WTC11 (cell line): Measurements from ENCODE around the gene RSPH10B.
"Not testable (repeated sequence)": the region's sequence is repeated elsewhere in the genome, so short reads cannot be mapped to it uniquely, and the experiment has no call there.

Experiments used
- GABPB1 ChIP-seq: sonication (generic); formaldehyde crosslinking; IDR thresholded peaks from 2 replicates; pipeline ENCODE4 v1.8.1; 2023; ENCODE audit warnings: mild to moderate bottlenecking, missing genetic modification reagents
- SMAD3 ChIP-seq: sonication (generic); formaldehyde crosslinking; IDR thresholded peaks from 2 replicates; pipeline ENCODE4 v1.8.0; 2022; ENCODE audit warnings: missing genetic modification reagents, mild to moderate bottlenecking, borderline replicate concordance
- TCF7 ChIP-seq: sonication (generic); formaldehyde crosslinking; IDR thresholded peaks from 2 replicates; pipeline ENCODE4 v1.8.0; 2022; ENCODE audit warnings: mild to moderate bottlenecking, low read depth, missing genetic modification reagents, moderate library complexity
- ZNF121 ChIP-seq: sonication (generic); formaldehyde crosslinking; IDR thresholded peaks from 2 replicates; pipeline ENCODE4 v1.8.0; 2023; ENCODE audit warnings: missing genetic modification reagents
- TF ChIP-seq, protein P1 (sequence below): sonication (generic); formaldehyde crosslinking; conservative IDR thresholded peaks from 2 replicates; pipeline ENCODE4 v1.8.1; 2022; ENCODE audit warnings: mild to moderate bottlenecking, missing genetic modification reagents
- TF ChIP-seq, protein P2 (sequence below): fragments of 200-600 bp; IDR thresholded peaks from 2 replicates; pipeline ENCODE4 v1.8.0; 2022; ENCODE audit warnings: antibody characterized with exemption
- TF ChIP-seq, protein P3 (sequence below): sonication (generic); formaldehyde crosslinking; IDR thresholded peaks from 2 replicates; pipeline ENCODE4 v1.8.1; 2023; ENCODE audit warnings: mild to moderate bottlenecking, moderate library complexity, missing genetic modification reagents

DNA sequence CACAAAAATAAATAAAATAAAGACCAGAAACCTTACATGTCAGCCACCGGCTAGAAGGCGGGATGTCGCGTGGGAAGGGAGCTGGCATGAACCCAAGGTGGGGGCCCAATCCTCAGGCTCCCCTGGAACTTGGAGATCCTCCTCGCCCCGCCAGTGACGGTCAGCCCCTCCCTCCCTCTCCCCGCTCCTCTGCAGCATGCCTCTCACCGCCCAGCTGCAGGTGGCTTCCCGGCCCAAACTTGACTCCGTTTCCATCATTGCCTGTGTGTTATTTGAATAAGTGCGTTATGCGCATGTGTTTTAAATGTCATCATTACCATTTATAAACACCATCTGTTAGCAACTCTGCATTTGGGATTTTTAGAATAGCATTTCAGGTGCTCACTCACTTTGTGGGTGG lies 7.3 kb downstream of the RSPH10B start:
- not testable (repeated sequence) for TF ChIP-seq GABPB1 (CRISPR knock-in tag); SMAD3; TCF7 (CRISPR knock-in tag); ZNF121 (CRISPR knock-in tag)
- TF ChIP-seq, protein P1, sequence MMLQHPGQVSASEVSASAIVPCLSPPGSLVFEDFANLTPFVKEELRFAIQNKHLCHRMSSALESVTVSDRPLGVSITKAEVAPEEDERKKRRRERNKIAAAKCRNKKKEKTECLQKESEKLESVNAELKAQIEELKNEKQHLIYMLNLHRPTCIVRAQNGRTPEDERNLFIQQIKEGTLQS: not testable (repeated sequence)
- TF ChIP-seq, protein P2, sequence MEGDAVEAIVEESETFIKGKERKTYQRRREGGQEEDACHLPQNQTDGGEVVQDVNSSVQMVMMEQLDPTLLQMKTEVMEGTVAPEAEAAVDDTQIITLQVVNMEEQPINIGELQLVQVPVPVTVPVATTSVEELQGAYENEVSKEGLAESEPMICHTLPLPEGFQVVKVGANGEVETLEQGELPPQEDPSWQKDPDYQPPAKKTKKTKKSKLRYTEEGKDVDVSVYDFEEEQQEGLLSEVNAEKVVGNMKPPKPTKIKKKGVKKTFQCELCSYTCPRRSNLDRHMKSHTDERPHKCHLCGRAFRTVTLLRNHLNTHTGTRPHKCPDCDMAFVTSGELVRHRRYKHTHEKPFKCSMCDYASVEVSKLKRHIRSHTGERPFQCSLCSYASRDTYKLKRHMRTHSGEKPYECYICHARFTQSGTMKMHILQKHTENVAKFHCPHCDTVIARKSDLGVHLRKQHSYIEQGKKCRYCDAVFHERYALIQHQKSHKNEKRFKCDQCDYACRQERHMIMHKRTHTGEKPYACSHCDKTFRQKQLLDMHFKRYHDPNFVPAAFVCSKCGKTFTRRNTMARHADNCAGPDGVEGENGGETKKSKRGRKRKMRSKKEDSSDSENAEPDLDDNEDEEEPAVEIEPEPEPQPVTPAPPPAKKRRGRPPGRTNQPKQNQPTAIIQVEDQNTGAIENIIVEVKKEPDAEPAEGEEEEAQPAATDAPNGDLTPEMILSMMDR: not testable (repeated sequence)
- TF ChIP-seq, protein P3, sequence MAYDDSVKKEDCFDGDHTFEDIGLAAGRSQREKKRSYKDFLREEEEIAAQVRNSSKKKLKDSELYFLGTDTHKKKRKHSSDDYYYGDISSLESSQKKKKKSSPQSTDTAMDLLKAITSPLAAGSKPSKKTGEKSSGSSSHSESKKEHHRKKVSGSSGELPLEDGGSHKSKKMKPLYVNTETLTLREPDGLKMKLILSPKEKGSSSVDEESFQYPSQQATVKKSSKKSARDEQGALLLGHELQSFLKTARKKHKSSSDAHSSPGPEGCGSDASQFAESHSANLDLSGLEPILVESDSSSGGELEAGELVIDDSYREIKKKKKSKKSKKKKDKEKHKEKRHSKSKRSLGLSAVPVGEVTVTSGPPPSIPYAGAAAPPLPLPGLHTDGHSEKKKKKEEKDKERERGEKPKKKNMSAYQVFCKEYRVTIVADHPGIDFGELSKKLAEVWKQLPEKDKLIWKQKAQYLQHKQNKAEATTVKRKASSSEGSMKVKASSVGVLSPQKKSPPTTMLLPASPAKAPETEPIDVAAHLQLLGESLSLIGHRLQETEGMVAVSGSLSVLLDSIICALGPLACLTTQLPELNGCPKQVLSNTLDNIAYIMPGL (CRISPR knock-in tag): not testable (repeated sequence)
